Uterus (tissue), 2 donors: ENCODE measurements around the gene PLAC9.

Experiments
- POLR2A ChIP-seq, 2 donors: fragments of 450-650 bp; IDR thresholded peaks; one replicate each; pipeline ENCODE4 v1.6.1; 2016; ENCODE audit warnings: antibody characterized with exemption in 2 of 2, mild to moderate bottlenecking in 1 of 2, moderate library complexity in 1 of 2
- TF ChIP-seq, protein P1 (sequence below), 4 experiments: fragments of 200-600 bp in 2 of 4; fragments of 450-650 bp in 2 of 4; sonication (generic) in 2 of 4; IDR thresholded peaks; one replicate each; pipeline ENCODE4 v1.5.1; 2016 to 2019; ENCODE audit warnings: antibody characterized with exemption in 4 of 4, mild to moderate bottlenecking in 2 of 4, moderate library complexity in 1 of 4

DNA sequence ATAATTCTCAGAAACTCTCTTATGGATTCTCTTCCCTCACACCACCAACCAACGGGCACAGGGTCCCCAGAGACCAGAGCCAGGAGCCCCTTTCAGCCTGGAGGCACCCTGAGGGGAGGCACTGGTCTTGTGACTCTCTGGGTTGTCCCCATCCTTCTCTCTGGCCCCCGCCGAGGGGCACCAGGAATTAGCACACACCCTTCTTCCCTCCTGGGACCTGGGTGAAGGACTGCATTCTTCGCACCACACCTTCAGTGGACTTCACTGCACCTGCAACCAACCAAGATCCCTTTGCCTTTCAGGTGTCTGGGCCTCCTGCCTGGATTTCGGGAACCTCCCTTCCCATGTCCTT lies 22.1 kb downstream of the PLAC9 start:
- TF ChIP-seq, protein P1, sequence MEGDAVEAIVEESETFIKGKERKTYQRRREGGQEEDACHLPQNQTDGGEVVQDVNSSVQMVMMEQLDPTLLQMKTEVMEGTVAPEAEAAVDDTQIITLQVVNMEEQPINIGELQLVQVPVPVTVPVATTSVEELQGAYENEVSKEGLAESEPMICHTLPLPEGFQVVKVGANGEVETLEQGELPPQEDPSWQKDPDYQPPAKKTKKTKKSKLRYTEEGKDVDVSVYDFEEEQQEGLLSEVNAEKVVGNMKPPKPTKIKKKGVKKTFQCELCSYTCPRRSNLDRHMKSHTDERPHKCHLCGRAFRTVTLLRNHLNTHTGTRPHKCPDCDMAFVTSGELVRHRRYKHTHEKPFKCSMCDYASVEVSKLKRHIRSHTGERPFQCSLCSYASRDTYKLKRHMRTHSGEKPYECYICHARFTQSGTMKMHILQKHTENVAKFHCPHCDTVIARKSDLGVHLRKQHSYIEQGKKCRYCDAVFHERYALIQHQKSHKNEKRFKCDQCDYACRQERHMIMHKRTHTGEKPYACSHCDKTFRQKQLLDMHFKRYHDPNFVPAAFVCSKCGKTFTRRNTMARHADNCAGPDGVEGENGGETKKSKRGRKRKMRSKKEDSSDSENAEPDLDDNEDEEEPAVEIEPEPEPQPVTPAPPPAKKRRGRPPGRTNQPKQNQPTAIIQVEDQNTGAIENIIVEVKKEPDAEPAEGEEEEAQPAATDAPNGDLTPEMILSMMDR (IDR thresholded peaks at IDR 0.05) = no peak
- TF ChIP-seq POLR2A (IDR thresholded peaks at IDR 0.05) = no peak
